Fibroblast of peridontal ligament (primary cell): ENCODE results near the gene SLC12A9.

Experiments used
- DNase-seq: peaks from one replicate; pipeline ENCODE4 v3.0.0-alpha.2; 2010; ENCODE audit errors: extremely low read depth

Gene SLC12A9

DNA sequence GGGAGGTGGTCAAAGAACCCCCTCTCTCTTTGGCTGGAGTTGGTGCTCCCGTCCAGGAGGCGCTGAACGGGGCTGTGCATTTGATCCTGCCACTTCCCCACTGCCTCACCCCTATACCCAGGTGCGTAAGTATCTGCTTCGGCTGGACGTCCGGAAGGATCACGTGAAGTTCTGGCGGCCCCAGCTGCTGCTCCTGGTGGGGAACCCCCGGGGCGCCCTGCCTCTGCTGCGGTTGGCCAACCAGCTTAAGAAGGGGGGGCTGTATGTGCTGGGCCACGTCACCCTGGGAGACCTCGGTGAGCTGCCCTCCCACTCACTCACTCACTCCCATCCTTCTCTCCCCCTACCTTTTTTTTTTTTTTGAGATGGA is 9.1 kb downstream of the SLC12A9 start:
- DNase-seq: no peak

- DNase-seq: peak; percentile 42
Observed at GRCh38 chr7:100863406-100863950, 11.0 kb downstream of the SLC12A9 start.

DNA sequence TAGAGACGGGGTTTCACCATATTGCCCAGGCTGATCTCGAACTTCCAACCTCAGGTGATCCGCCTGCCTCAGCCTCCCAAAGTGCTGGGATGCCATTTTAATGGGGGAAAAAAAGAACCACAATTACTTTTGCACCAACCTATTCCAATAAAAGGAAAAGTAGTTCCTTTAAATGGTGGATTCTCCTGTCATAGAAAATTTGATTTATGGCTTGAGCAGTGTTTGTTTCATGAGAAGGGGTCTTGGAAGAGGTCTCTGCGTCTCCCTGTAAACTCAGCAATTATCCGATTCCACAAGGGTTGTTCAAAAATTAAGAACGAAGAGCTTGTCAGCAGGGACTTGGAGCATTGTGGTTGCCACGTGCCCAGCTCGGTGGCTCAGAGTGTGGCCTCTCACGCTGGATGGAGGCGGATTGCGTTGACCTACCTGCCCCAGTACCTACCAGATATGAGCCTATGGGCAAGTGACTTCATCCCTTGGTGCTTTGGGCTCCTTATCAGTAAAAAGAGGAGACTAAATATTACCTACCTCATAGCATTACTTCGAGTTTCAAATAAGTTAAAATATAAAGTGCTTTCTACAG is 11.8 kb downstream of the SLC12A9 start:
- no peak for DNase-seq

DNA sequence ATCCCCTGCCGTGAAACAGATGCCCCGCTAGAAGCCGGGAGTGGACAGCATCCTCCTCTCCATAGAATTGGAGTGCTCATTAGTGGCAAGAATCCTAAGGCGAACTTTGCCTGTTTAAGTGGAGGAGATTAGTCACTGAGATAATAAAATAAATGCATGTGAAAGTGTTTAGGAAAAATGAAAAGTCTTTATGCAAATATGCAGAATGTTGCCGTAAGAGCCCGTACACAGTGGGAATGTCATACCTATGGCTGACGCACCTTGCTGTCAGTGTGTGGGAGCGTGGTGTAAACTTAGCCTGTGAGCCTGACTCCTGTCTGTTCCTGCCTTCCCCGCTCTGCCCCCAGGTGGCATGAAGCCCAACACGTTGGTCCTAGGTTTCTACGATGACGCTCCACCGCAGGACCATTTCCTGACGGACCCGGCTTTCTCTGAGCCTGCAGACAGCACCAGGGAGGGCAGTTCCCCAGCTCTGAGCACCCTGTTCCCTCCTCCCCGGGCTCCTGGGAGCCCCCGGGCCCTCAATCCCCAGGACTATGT is 12.9 kb downstream of the SLC12A9 start:
- DNase-seq: no peak

DNA sequence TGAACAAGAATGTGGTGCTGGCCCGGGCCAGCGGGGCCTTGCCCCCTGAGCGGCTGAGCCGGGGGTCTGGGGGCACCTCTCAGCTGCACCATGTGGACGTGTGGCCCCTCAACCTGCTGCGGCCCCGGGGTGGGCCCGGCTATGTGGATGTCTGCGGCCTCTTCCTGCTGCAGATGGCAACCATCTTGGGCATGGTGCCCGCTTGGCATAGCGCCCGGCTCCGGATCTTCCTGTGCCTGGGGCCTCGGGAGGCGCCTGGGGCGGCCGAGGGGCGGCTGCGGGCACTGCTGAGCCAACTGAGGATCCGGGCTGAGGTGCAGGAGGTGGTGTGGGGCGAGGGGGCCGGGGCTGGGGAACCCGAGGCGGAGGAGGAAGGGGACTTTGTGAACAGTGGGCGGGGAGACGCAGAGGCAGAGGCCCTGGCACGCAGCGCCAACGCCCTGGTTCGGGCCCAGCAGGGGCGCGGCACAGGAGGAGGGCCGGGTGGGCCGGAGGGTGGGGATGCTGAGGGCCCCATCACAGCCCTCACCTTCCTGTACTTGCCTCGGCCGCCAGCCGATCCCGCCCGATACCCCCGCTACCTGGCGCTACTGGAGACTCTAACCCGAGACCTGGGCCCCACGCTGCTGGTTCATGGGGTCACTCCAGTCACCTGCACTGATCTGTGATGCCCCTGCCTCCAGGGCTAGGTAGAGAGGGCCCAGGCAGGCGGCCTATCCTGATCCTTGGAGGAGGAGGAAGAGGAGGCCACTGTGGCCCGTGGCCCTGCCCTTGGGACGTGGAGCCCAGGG is 13.6 kb downstream of the SLC12A9 start:
- DNase-seq: no peak

DNA sequence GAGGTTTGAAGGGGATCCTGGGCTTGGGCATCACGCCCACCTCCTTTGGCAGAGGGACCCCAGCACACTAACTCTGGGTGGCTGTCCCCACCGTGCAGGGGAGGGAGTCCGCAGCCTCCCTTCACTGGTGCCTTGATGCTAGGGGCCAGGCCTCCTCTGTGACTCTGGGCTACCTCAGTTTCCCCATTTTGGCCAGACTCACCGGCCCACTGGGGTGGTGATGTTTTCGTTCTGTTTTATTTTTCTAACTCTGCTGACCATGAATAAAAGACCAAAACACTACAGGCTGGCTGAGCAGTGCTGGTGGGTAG is 14.2 kb downstream of the SLC12A9 start:
- no peak for DNase-seq

DNA sequence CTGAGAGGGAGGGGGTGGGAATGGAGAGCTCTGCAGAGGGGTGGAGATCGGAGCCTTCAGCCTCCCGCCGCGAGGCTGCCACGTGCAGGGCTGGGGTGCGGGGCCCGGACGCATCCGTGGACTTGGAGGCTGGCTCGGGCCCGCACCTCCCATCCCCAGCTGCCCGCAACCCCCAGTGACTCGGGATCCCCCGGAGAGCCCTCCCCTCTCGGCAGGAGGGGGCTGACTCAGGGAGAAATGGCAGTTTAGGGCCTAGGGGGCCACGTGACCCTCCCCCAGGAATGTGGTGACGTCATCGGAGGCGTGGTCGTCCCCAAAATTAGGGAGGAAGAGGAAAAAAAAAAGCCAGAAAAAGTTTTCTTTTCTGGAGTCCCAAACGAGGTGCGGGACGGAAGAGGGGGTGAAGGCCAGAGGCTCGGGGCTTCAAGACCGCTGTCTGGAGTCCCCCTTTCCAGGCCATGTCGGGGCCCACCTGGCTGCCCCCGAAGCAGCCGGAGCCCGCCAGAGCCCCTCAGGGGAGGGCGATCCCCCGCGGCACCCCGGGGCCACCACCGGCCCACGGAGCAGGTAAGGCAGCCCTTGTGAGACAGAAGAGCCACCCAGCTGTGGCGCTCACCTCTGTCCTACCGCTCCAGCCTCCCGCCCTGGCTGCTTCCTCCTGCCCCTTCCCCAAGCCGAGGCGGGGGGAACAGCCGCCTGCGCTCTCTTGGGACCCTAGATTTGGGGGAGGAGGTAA is 14.7 kb downstream of the SLC12A9 start, which contains the start of gene TRIP6:
Gene TRIP6 (plus strand): TSS at position 348 of the 736 bp plus-strand sequence. CDS start 111 bp downstream, at position 459.
- peak; percentile 96 for DNase-seq

DNA sequence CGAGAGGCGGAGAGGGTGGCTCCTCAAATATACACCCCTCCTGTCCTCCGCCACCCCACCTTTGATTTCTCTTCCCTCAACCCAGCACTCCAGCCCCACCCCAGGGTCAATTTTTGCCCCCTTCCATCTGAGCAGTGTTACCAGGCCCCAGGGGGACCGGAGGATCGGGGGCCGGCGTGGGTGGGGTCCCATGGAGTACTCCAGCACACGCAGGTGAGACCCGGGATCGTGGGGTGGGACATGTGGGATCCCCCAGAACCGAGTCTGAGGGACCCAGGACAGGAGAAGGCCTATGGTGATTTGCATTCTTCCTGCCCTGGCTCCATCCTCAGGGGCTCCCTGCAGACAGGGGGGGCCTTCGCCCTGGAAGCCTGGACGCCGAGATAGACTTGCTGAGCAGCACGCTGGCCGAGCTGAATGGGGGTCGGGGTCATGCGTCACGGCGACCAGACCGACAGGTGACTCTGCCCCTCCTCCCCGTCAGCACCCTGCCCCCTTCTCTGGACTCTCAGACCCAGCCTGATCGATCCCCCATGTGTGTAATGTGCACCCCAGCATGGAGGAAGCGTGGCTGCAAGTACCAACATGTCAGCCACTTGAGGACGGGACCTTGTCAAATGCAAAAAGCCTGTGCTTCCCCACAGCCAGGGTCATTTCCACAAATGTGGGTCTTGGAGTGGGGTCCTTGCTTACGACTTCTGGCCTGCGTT is 15.4 kb downstream of the SLC12A9 start:
- no peak for DNase-seq

DNA sequence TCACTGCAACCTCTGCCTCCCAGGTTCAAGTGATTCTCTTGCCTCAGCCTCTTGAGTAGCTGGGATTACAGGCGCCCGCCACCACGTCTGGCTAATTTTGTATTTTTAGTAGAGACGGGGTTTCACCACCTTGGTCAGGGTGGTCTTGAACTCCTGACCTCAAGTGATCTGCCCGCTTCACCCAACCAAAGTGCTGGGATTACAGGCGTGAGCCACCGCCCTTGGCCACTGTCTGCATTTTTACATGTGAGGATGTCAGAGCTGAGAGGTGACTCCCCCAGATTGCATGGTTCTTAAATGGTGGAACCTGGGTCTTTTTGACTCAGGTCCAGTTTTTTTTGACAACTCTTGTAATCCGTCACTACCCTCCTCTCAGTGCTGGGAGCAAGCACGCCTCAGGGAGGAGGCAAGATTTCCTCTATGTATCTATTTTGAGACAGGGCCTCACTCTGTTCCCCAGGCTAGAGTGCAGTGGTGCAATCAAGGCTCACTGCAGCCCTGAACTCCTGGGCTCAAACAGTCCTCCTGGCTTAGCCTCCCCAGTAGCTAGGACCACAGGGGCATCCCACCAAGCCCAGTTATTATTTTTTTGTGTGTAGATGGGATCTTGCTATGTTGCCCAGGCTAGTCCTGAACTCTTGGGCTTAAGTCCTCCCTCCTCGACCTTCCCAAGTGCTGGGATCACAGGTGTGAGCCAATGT is 21.2 kb downstream of the SLC12A9 start:
- no peak for DNase-seq

- DNase-seq: no peak
Observed at GRCh38 chr7:100874300-100874576, 21.7 kb downstream of the SLC12A9 start.

GRCh38 chr7:100874577-100875355 is 22.3 kb downstream of the SLC12A9 start, which contains the start of gene SRRT:
Gene SRRT, plus strand, starts transcription at chr7:100875103. Its CDS starts 488 bp downstream, at chr7:100875591.
- DNase-seq: peak; percentile 97

GRCh38 chr7:100875356-100875751 is 22.8 kb downstream of the SLC12A9 start:
- DNase-seq: peak; percentile 14

- DNase-seq: no peak
Observed at GRCh38 chr7:100878013-100878412, 25.5 kb downstream of the SLC12A9 start.

DNA sequence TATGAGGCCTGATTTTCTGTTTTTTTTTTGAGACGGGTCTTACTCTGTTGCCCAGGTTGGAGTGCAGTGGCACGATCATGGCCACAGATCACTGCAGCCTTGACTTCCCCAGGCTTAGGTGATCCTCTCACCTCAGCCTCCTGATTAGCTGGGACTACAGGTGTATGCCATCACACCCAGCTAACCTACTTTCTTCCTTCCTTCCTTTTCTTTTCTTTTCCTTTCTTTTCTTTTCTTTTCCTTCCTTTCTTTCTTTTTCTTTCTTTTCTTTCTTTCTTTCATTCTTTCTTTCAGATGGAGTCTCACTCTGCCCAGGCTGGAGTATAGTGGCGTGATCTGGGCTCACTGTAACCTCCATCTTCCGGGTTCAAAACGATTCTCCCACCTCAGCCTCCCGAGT is 26.2 kb downstream of the SLC12A9 start:
- DNase-seq: no peak

- no peak for DNase-seq
Observed at GRCh38 chr7:100879685-100880261, 27.3 kb downstream of the SLC12A9 start.

DNA sequence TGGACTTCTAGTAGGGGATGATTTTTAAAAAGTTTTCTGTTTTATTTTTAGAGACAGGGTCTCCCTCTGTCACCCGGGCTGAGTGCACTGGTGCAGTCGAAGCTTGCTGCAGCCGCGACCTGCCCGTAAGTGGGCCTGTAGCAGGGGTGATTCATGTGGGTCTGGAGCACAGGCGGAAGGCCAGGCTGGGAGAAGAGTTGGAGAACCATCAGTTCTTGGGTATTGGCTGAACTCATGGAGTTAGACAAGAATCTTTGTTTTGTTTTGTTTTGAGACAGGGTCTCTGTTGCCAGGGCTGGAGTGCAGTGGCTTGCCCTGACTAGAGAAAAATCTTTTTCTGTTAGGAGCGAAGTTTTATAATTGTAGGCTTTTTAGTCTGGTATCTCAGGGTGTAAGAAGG is 28.1 kb downstream of the SLC12A9 start:
- no peak for DNase-seq

GRCh38 chr7:100881136-100881535 is 28.6 kb downstream of the SLC12A9 start:
- DNase-seq: no peak

GRCh38 chr7:100882201-100882600 is 29.7 kb downstream of the SLC12A9 start:
- no peak for DNase-seq

GRCh38 chr7:100882785-100883526 is 30.4 kb downstream of the SLC12A9 start:
- DNase-seq: no peak
